ENCODE results near the gene ZFAND2A.
"Not testable (repeated sequence)": the region's sequence is repeated elsewhere in the genome, so short reads cannot be mapped to it uniquely, and the experiment has no call there.

ZFAND2A gene

GRCh38 chr7:1172666-1173523, 12.9 kb upstream of the ZFAND2A start:
- DNase-seq (ENCODE audit: extremely low spot score): no peak
- ChIA-PET POLR2A (no interaction called here), CTCF (interaction anchor here (0.7 to 1.4 kb wide), 2 partner anchors 10 to 18 kb away, joined by 3 to 6 read pairs; no protein-coding TSS in a partner anchor)
- TF ChIP-seq, protein P1, sequence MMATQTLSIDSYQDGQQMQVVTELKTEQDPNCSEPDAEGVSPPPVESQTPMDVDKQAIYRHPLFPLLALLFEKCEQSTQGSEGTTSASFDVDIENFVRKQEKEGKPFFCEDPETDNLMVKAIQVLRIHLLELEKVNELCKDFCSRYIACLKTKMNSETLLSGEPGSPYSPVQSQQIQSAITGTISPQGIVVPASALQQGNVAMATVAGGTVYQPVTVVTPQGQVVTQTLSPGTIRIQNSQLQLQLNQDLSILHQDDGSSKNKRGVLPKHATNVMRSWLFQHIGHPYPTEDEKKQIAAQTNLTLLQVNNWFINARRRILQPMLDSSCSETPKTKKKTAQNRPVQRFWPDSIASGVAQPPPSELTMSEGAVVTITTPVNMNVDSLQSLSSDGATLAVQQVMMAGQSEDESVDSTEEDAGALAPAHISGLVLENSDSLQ (IDR thresholded peaks at IDR 0.05): no peak
- TF ChIP-seq FOXA1 (IDR thresholded peaks at IDR 0.05) (no peak), FOXK2 (IDR thresholded peaks at IDR 0.05) (no peak), BHLHE40 (IDR thresholded peaks at IDR 0.05; ENCODE audit: borderline replicate concordance) (no peak), CTBP1 (IDR thresholded peaks at IDR 0.05; ENCODE audit: borderline replicate concordance) (no peak), SP1 (IDR thresholded peaks at IDR 0.05) (no peak), ZNF384 (IDR thresholded peaks at IDR 0.05) (no peak), ARNT (IDR thresholded peaks at IDR 0.05) (no peak), NFRKB (IDR thresholded peaks at IDR 0.05) (no peak), HDGF (IDR thresholded peaks at IDR 0.05; ENCODE audit: borderline replicate concordance) (no peak)

GRCh38 chr7:1171516-1171915, 11.5 kb upstream of the ZFAND2A start:
- CTCF ChIA-PET: not testable (repeated sequence)

DNA sequence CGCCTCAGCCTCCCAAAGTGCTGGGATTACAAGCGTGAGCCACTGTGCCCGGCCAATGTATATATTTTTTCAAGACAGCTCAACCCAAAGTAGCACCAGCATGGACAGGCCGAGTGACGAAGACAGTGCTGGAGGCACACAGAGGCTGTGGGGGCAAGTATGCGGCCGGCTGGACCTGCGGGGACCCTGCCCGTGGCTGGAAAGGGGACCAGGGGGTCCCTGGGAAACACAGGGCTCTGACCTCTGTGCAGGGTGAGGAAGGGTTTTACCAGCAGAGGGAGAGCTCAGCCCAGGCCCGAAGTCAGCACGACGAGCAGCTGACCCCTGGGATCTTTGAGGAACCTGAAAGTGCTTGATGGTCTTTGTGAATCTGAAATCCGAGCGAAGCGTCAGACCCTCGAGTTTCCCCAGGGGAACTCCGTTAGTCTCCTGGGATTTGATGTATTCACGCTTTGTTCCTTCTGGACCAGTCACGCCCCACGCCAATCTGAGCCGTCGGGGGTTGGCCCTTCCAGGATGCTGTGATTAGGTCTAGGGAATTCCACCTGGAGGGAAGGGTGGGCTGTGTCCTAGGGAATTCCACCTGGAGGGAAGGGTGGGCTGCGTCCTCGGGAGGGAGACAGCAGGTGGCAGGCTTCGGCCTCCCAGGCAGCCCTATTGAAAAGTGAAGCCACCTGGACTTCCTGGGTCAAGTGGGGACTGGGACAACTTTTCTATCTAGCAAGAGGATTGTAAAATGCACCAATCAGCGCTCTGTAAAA, 10.9 kb upstream of the ZFAND2A start:
- TF ChIP-seq SP1 (IDR thresholded peaks at IDR 0.05): no peak
- TF ChIP-seq, protein P1 (IDR thresholded peaks at IDR 0.05): no peak
- TF ChIP-seq BHLHE40 (IDR thresholded peaks at IDR 0.05; ENCODE audit: borderline replicate concordance): no peak
- TF ChIP-seq FOXA1 (IDR thresholded peaks at IDR 0.05): no peak
- no peak for TF ChIP-seq ELF4 (IDR thresholded peaks at IDR 0.05)
- TF ChIP-seq FOXK2 (IDR thresholded peaks at IDR 0.05): no peak
- no peak for TF ChIP-seq CTBP1 (IDR thresholded peaks at IDR 0.05; ENCODE audit: borderline replicate concordance)
- TF ChIP-seq SUZ12 (IDR thresholded peaks at IDR 0.05): no peak
- no peak for TF ChIP-seq FOXM1 (IDR thresholded peaks at IDR 0.05; ENCODE audit: borderline replicate concordance)
- TF ChIP-seq L3MBTL2 (conservative IDR thresholded peaks at IDR 0.05): no peak
- no peak for TF ChIP-seq NFRKB (IDR thresholded peaks at IDR 0.05)
- no peak for TF ChIP-seq ZNF384 (IDR thresholded peaks at IDR 0.05)
- no peak for TF ChIP-seq ARNT (IDR thresholded peaks at IDR 0.05)
- no peak for TF ChIP-seq LEF1 (IDR thresholded peaks at IDR 0.05; ENCODE audit: borderline replicate concordance)
- TF ChIP-seq HDGF (IDR thresholded peaks at IDR 0.05; ENCODE audit: borderline replicate concordance): no peak
- no peak for TF ChIP-seq TARDBP (IDR thresholded peaks at IDR 0.05)
- ChIA-PET CTCF (no interaction called here), POLR2A (no interaction called here)
- DNase-seq (ENCODE audit: extremely low spot score): no peak

More at GRCh38 chr7:1171516-1171915, 11.5 kb upstream of the ZFAND2A start:
- POLR2A ChIA-PET; DNase-seq (ENCODE audit: extremely low spot score): not testable (repeated sequence)

GRCh38 chr7:1169409-1170368, 9.7 kb upstream of the ZFAND2A start:
- ChIA-PET POLR2A (no interaction called here), CTCF (no interaction called here)
- DNase-seq (ENCODE audit: extremely low spot score): no peak
- TF ChIP-seq TARDBP (IDR thresholded peaks at IDR 0.05): no peak
- TF ChIP-seq ZNF384 (IDR thresholded peaks at IDR 0.05): no peak
- TF ChIP-seq HDGF (IDR thresholded peaks at IDR 0.05; ENCODE audit: borderline replicate concordance): no peak
- TF ChIP-seq ARNT (IDR thresholded peaks at IDR 0.05): no peak
- TF ChIP-seq FOXA1 (IDR thresholded peaks at IDR 0.05): no peak
- TF ChIP-seq, protein P1 (IDR thresholded peaks at IDR 0.05): no peak
- no peak for TF ChIP-seq FOXM1 (IDR thresholded peaks at IDR 0.05; ENCODE audit: borderline replicate concordance)
- no peak for TF ChIP-seq BHLHE40 (IDR thresholded peaks at IDR 0.05; ENCODE audit: borderline replicate concordance)
- TF ChIP-seq NFRKB (IDR thresholded peaks at IDR 0.05): no peak
- TF ChIP-seq LEF1 (IDR thresholded peaks at IDR 0.05; ENCODE audit: borderline replicate concordance): no peak
- no peak for TF ChIP-seq FOXK2 (IDR thresholded peaks at IDR 0.05)
- no peak for TF ChIP-seq SUZ12 (IDR thresholded peaks at IDR 0.05)
- TF ChIP-seq L3MBTL2 (conservative IDR thresholded peaks at IDR 0.05): no peak
- no peak for TF ChIP-seq SP1 (IDR thresholded peaks at IDR 0.05)
- TF ChIP-seq CTBP1 (IDR thresholded peaks at IDR 0.05; ENCODE audit: borderline replicate concordance): no peak

DNA sequence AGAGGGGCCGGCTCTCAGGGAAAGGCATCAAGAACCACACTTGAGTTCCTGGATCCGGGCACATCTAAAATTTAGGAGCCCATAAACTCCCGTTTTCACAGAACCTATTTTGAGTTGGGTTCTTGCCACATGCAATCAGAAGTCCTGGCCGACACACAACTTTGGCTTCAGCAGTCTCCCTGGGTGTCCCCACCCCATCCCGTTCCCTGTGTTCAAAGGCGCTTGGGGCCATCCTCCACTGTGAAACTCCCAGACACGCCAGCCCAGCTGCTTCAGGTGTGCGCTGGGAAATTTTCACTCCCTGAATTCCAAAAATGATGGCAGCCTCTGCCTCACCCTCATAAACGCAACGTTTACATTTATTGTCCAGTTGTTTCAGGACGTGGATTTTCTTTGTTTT, 8.4 kb upstream of the ZFAND2A start:
- ChIA-PET CTCF (no interaction called here), POLR2A (no interaction called here)
- TF ChIP-seq SUZ12 (IDR thresholded peaks at IDR 0.05) (no peak), ZNF384 (IDR thresholded peaks at IDR 0.05) (no peak), TARDBP (IDR thresholded peaks at IDR 0.05) (no peak), FOXM1 (IDR thresholded peaks at IDR 0.05; ENCODE audit: borderline replicate concordance) (no peak), BHLHE40 (IDR thresholded peaks at IDR 0.05; ENCODE audit: borderline replicate concordance) (no peak), ELF4 (IDR thresholded peaks at IDR 0.05) (no peak), NFRKB (IDR thresholded peaks at IDR 0.05) (no peak), L3MBTL2 (conservative IDR thresholded peaks at IDR 0.05) (no peak)
- TF ChIP-seq, protein P1 (IDR thresholded peaks at IDR 0.05): no peak
- DNase-seq (ENCODE audit: extremely low spot score): no peak

All from HEK293T (cell line).